Measurements from ENCODE around the gene RAPGEF1. TPM values are rescaled to one million over a fixed set of nuclear protein-coding genes. Genes with fewer than 3 reads are reported as not detected.

Gene RAPGEF1
- total RNA-seq, 4 donors from 2014 or later: 13.1 to 73.7 (median 26.2) TPM

GRCh38 chr9:131704141-131704983, 35.5 kb downstream of the RAPGEF1 start:
- TF ChIP-seq, protein P1, sequence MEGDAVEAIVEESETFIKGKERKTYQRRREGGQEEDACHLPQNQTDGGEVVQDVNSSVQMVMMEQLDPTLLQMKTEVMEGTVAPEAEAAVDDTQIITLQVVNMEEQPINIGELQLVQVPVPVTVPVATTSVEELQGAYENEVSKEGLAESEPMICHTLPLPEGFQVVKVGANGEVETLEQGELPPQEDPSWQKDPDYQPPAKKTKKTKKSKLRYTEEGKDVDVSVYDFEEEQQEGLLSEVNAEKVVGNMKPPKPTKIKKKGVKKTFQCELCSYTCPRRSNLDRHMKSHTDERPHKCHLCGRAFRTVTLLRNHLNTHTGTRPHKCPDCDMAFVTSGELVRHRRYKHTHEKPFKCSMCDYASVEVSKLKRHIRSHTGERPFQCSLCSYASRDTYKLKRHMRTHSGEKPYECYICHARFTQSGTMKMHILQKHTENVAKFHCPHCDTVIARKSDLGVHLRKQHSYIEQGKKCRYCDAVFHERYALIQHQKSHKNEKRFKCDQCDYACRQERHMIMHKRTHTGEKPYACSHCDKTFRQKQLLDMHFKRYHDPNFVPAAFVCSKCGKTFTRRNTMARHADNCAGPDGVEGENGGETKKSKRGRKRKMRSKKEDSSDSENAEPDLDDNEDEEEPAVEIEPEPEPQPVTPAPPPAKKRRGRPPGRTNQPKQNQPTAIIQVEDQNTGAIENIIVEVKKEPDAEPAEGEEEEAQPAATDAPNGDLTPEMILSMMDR (IDR thresholded peaks at IDR 0.05): no peak
- no peak for TF ChIP-seq POLR2A (IDR thresholded peaks at IDR 0.05)
- no peak for DNase-seq

DNA sequence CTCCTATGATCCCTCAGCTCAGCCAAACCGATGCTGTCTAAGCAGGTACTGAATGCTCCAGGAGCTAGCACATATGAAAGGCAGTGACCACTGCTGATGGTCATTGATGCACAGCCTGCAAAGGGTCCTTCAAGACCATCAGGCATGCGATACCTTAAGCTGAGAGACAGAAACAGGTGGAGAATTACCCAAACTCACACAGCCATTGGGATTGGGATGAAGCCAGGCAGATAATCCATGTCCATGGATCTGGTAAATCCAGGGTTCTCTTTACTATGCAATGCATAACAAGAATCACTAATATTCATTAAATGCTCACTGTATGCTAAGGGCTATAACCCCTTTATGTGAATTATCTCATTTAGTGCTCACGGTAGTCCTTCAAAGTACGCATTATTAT, 36.2 kb downstream of the RAPGEF1 start:
- TF ChIP-seq, protein P1 (IDR thresholded peaks at IDR 0.05): no peak
- TF ChIP-seq POLR2A (IDR thresholded peaks at IDR 0.05): no peak
- peak overlapping the region in 1 of 2 donors; percentile 2 for H3K27ac ChIP-seq
- DNase-seq: no peak
- no peak overlapping the region for H3K4me3 ChIP-seq
- H3K27me3 ChIP-seq: no peaks in the 10 kb centered on the region
- no peaks in the 10 kb centered on the region for H3K4me1 ChIP-seq
- no peaks in the 10 kb centered on the region for H3K9me3 ChIP-seq
- H3K36me3 ChIP-seq: no peaks in the 10 kb centered on the region
- intact Hi-C loops (cut with DNase I; ENCODE audit: low total_unique reads): no loop called here

More at GRCh38 chr9:131704141-131704983, 35.5 kb downstream of the RAPGEF1 start:
- Histone ChIP-seq H3K27me3 (no peaks in the 10 kb centered on the region), H3K27ac (peak overlapping the region in 1 of 2 donors; percentile 2), H3K4me1 (no peaks in the 10 kb centered on the region), H3K4me3 (no peak overlapping the region), H3K36me3 (no peaks in the 10 kb centered on the region), H3K9me3 (no peaks in the 10 kb centered on the region)
- intact Hi-C loops (cut with DNase I; ENCODE audit: low total_unique reads): no loop called here

- Histone ChIP-seq H3K27ac (no peak overlapping the region), H3K4me1 (no peaks in the 10 kb centered on the region), H3K27me3 (no peaks in the 10 kb centered on the region), H3K9me3 (no peaks in the 10 kb centered on the region), H3K4me3 (no peak overlapping the region), H3K36me3 (no peaks in the 10 kb centered on the region)
- DNase-seq: no peak
- intact Hi-C loops (cut with DNase I; ENCODE audit: low total_unique reads): no loop called here
- no peak for TF ChIP-seq POLR2A (IDR thresholded peaks at IDR 0.05)
- TF ChIP-seq, protein P1 (IDR thresholded peaks at IDR 0.05): no peak
These were observed 37.0 kb downstream of the RAPGEF1 start for GRCh38 chr9:131702911-131703310.

- no peaks in the 10 kb centered on the region for H3K9me3 ChIP-seq
- no peaks in the 10 kb centered on the region for H3K36me3 ChIP-seq
- H3K27me3 ChIP-seq: no peaks in the 10 kb centered on the region
- H3K4me1 ChIP-seq: no peaks in the 10 kb centered on the region
- no peak overlapping the region for H3K27ac ChIP-seq
- intact Hi-C loops (cut with DNase I; ENCODE audit: low total_unique reads): no loop called here
- no peak overlapping the region for H3K4me3 ChIP-seq
- TF ChIP-seq, protein P1 (IDR thresholded peaks at IDR 0.05): no peak
- TF ChIP-seq POLR2A (IDR thresholded peaks at IDR 0.05): no peak
- DNase-seq: no peak
These were observed 38.0 kb downstream of the RAPGEF1 start for GRCh38 chr9:131701789-131702337.

- Histone ChIP-seq H3K4me3 (no peak overlapping the region), H3K4me1 (no peaks in the 10 kb centered on the region), H3K27ac (peak overlapping the region in 1 of 2 donors; percentile 24), H3K36me3 (no peaks in the 10 kb centered on the region), H3K27me3 (no peaks in the 10 kb centered on the region), H3K9me3 (no peaks in the 10 kb centered on the region)
- DNase-seq: no peak
- intact Hi-C loops (cut with DNase I; ENCODE audit: low total_unique reads): no loop called here
- TF ChIP-seq POLR2A (IDR thresholded peaks at IDR 0.05): no peak
- TF ChIP-seq, protein P1 (IDR thresholded peaks at IDR 0.05): no peak
These were observed 38.5 kb downstream of the RAPGEF1 start for GRCh38 chr9:131701436-131701781.

All from uterus (tissue), 4 donors.